ENCODE results near the gene CERS1.

Gene CERS1

DNA sequence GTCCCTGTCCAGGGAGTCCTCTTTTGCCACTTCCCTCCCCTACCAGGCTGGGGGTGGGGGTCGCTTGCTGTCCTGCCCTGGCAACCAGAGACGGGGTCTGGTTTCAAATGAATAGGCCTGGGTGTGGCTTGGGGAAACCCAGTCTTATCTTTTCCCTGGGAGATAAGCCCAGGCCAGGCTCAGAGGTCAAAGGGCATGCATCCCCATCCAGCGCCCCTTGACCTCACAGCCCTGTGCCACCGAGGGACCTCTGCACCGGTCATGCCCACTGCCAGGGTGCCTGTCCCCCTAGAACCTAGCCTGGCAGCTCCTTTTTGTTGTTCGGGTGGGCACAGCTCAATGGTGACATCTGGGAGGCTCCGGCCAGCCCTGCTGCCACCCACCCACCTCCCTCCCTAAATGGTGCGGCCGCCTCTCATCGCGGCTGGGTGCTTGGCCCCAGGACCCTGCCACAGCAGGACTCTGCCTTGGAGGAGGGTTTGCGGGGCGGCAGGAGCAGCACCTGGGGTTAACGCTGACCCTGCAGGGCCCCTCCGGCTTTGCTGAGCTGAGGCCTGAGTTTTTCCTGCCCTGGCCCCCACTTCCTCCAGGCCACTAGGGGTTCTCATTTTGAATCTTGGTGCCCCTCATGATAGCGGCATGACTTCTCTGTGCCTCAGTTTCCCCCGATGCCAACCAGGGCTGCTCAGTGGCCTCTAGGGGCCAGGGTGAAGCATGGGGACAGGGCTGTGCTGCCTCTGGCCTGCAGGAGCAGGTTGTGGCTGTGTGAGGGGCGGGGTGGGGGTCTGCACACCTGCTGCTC is 2.9 kb upstream of the CERS1 start:
- DNase-seq, result no peak

DNA sequence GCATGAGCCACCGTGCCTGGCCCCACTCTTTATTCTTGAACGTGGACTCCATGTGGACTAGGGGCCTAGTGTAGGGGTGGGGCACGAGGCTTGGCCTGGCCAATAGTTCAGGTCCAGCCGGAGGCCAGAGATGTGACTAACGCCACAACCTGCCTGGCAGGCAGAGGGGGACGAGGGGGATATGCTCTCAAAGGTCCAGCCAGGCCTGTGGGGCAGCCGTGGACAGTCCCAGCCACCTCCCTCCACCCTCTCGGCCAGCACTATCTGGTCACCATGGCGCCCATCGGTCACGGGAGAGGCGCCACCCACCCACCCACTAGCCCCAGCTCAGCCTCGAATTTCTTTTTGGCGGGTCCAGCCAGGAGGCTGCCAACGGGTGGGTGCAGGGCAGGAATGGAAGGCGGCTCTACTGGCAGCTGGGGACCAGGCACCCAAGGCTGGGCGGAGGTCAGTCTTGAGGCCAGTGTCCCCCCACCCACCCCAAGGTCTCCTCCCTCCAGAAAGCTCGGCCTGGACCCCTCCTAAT is 2.2 kb upstream of the CERS1 start:
- DNase-seq, result no peak

DNA sequence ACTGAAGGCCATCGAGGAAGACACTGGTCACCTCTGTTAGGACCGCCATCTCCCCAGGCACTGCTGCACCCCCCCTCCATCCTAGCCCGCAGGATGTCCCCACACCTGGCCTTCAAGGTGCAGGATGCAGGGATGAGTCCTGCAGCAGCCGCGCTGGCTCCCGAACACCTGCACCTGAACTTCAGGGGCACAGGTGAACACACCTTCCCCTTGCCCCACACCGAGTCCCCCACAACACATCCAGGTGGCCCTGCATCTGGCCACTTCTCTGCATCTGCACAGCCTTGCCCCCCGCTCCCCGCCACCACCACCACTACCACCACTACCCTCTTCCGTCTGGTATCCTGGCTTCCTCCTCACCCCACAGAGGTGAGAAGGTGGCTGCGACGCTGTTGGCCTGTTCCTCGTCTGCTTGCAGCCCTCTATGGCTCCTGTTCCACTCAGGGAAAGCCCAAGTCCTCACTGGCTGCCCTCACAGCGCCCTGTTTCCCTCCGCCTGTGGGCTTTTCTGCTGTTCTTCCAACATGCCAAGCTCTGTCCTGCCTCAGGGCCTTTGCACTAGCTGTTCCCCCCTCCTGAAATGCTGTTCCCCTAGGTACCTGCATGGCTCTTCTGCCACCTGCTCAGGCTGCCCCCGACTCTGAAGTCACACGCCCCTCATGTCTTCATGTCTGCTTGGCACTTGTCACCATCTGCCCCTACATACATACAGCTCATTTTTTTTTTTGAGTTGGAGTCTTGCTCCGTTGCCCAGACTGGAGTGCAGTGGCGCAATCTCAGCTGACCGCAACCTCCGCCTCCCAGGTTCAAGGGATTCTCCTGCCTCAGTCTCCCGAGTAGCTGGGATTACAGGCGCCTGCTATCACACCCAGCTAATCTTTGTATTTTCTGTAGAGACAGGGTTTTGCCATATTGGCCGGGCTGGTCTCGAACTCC is 1.4 kb upstream of the CERS1 start:
- no peak for DNase-seq

DNA sequence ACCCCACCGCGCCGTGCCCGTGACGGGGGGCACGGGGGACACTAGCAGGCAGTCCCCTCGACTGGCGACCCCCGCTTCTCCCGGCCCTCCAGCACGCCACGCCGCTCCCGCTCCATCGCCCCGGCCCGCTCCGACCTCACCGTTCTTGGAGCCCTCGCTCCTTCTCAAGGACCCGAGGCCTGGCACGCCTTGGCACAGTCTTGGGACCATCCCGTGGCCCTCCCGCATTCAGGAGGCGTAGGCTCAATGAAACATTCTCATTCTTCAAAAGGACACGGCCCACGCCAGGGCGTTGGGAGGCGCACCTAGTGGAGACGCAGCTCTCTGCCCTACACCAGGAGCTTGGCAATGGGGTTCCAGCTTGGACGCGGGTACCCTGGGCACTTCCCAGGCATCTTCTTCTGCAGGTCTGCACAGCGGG is 473 bp upstream of the CERS1 start:
- DNase-seq, result no peak

DNA sequence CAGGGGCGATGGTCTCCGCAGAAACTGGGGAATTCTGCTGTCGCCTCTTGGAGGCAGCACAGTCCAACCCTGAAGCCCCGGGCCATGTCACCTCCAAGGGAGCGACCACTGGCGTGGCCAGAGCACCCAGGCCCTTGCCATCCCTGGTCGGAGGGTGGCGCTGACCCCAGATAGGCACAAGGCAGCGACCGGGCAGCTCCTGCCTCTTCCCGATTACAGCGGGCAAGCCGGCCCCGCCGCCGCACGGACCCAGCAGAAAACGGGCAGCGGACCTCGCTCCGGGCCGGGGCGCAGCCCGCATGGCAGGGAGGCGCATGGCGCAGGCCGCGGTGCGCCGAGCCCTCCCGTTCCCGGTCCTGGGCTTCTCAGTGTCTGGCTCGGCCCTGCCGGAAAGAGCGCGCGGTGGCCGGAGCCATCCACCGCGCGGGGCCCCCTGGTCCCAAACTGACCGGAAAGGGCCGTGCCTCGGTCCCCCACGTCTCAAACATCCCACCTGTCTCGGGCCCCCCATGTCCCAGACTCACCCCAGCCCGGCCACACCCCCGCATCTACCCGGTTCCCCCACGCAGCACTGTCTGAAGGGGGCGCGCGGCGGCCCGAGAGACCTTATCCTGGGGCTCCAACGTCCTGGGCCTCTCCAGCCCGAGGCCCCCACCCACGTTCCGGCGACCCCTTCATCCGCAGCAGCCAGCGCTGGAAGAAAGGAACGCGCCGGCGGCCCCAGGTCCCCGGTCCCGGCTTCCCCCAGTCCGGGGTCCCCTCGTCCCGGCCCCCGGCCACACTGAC is 727 bp downstream of the CERS1 start:
- no peak for DNase-seq

DNA sequence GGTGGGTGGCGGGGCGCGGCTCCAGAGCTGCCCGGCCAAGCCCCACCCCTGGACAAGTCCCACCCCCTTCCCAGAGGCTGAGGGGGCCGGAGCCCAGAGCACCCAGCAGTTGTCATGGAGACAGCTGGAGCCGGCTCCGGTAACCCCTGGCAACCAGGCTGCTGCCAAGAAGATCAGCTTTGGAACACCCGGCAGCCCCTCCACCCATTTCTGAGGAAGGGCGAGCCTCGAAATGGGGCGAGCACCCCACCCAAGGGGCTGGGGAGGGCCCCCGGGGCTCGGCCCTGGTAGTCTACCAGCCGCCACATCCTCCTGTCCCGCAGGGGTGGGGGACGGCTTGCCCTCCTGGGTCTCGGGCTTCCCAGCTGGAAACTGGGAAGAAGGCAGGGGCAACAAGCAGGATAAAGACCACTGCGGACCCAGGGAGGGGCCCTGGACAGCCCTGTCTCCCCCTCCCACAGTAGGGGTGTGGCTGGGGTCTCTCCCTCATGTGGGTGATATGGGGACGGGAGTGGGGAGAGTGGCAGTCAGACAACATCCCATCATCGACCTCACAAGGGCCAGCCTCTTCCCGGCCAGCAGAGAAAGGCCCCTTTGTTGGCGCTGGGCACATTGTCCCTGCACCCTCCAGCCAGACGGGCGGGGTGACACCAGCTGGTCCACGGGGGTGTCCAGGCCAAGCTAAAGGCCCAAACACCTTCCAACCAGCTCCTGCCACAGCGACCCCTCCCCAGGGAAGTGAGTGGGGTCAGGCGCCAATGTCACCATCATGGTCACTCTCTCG is 1.5 kb downstream of the CERS1 start:
- peak; percentile 2 for DNase-seq

DNA sequence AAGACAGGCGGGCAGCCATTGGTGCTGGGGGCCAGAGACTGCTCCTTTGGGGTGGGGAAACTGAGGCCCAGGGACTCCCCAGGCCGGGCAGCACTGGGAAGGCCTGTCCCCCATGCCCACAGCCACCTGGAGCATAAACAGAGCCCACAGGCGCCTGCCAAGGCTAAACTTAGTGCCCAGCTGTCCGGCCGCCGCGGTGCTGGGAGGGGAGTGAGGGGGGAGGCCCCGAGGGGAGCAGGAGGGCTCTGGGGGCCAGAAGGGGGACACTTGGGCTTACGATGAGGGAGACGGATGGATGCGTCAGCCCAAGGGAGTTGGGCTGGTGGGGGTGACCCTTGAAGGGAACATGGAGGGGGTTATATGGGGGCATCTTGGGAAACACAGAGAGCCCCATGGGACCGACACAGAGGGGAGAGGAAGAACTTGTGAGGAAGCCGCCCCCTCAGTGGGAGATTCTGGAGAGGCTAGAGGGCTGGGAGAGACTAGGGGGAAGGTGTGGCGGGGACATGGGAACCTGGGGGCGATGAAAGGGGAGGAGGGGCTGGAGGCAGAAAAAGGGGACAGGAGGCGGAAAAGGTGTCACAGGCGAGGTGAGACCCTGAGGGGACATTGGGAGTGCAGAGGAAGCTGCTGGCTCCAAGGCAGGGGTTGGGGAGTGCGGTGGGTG is 2.2 kb downstream of the CERS1 start:
- no peak for DNase-seq

DNA sequence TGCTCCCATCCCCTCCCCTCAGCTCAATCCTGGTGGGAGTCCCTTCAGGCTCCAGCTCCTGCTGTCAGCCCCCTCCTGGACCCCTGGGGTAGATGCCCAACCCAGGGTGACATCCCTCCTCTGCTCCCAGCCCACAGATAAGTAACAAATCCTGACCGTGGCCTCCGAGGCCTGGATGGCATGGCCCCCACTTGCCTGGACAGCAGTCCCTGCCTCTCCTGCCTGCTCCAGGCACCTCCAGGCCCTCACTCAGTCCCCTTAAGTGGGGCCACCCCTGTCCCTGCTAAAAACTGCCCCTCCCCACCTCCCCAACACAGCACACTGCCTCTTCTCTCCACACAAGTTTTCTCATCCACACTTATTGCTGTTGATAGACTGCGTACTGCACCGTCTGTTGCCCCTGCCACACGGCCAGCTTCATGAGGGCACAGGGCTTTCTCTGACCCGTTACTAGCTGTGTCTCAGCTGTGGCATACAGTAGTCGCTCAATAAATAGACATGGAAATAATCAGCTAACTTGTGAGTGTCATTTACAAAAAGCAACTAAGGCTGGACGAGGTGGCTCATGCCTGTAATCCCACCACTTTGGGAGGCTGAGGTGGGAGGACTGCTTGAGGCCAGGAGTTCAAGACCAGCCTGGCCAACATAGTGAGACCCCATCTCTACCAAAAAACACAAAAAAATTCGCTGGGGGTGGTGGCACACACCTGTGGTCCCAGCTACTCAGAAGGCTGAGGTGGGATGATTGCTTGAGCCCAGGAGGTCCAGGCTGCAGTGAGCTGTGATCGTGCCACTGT is 5.8 kb downstream of the CERS1 start:
- DNase-seq, result no peak

DNA sequence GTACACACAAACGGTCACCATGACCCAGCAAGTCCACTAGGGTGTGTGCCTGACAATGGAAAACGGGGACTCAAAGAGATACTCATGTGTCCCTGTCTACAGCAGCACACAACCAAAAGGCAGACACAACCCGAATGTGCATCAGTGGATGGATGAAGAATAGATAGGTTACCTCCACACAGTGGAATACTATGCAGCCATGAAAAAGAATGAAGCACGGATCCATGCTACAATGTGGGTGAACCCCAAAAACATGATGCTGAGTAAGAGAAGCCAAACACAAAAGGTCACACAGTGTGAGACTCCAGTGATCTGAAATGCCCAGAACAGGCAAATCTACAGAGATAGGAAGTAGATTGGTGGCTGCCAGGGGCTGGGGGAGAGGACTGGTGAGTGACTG is 9.0 kb downstream of the CERS1 start:
- no peak for DNase-seq

DNA sequence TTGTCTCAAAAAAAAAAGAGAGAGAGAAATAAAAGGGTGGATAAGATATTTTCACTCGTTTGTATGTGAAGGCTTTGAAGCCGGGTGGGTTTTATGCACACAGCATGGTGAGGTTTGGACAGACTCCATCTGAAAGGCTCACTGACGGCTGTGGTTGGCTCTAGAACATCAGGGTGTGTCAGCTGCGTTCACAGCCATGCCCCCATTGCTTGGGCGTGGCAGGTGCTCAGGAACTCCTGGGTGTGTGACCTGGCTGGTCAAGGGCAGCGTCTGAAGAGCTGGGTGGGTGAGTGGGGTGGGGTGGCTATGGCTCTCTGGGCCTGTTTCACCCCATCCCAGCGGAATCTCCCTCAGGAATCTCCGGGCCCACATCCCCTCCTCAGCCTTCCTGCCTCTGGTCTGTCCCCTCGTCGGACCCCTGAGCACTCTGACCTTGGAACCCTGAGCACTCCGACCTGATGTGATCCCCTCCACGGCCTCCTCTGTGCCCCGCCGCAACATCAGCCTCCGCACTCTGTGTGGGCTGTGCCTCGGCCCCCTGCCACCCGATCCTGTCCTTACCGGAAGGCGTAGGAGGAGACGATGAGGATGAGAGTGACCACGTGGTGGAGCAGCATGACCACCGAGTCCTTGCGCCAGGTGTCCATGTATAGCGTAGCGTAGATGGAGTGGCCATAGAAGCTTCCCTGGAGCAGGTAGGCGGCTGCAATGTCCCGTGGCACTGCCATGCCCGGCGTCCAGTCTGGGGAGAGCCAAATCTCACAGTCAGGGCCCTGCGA is 12.2 kb downstream of the CERS1 start:
- no peak for DNase-seq

DNA sequence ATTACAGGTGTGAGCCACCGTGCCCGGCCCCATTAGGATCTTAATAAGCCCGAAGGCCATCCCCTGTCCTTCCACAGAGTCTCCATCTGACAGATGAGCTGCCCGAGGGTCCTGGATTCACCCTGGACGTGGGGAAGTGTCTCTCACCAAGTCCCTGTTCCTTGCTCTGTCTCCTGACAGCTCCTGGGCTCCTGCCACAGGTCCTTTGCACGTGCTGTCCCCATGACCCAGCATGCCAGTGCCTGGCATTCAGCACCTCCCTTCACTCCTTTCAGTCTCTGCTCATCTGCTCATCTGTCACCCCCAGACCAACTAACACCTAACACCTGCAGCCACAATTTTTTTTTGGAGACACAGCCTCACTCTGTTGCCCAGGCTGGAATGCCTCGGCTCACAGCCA is 14.5 kb downstream of the CERS1 start:
- no peak for DNase-seq

DNA sequence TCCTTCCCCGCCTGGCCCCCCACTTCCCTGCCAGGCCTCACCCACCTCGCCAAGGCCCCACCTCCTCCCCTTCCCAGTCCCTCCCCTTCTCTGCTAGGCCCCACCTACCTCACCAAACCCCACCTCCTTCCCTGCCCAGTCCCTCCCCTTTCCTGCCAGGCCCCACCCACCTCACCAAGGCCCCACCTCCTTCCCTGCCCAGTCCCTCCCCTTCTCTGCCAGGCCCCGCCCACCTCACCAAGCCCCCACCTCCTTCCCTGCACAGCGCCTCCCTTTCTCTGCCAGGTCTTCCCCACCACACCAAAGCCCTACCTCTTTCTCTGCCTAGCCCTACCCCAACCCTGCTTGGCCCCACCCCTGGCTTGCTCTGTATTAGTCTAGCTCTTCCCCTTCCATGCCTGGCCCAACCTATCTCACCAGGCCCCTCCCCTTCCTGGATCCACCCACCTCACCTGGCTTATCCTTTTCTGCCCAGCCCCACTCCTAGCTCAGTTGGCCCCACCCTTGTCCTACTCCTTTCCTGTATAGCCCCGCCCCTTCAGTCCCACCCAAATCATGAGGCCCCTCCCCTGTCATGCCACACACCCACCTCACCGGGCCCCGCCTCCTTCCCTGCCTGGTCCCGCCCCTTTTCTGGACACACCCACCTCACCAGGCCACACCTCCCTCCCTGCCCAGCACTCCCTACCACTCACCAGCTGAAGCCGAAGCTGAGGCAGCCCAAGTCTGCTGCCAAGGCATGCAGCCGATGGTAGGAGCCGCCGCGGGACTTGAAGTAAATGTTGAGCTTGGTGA is 16.2 kb downstream of the CERS1 start:
- DNase-seq, result peak; percentile 72

DNA sequence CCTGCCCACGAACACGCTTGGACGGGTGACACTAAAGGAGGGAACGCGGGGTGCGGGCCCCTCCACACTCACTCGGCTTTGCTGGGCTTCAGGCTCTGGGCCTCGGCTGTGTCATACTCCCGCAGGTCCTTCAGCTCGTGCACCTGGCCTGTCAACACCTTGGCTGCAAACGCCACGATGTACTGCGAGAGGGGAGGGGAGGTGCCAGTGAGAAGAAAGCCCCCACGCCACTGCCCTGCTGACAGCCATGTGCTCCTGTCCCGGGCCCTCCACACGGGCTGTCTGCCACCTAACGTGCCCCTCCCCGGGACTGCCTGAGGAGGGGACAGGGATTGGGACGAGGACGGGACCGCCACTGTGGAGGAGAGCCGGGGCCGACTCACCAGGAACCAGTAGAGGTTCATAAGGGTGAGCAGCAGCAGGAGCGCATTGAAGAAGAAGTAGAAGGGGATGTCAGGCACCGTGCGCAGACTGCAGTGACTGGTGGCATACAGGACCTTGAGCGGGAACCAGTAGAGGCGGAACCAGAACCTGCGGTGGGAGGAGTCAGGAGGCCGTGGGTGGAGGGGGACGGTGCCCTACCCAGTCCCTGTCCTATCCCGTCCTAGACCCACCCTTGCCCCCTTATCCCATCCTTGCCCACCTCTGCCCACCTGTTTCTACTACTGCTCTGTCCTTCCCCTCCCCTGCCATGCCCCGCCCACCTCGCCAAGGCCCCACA is 16.9 kb downstream of the CERS1 start:
- peak; percentile 8 for DNase-seq

DNA sequence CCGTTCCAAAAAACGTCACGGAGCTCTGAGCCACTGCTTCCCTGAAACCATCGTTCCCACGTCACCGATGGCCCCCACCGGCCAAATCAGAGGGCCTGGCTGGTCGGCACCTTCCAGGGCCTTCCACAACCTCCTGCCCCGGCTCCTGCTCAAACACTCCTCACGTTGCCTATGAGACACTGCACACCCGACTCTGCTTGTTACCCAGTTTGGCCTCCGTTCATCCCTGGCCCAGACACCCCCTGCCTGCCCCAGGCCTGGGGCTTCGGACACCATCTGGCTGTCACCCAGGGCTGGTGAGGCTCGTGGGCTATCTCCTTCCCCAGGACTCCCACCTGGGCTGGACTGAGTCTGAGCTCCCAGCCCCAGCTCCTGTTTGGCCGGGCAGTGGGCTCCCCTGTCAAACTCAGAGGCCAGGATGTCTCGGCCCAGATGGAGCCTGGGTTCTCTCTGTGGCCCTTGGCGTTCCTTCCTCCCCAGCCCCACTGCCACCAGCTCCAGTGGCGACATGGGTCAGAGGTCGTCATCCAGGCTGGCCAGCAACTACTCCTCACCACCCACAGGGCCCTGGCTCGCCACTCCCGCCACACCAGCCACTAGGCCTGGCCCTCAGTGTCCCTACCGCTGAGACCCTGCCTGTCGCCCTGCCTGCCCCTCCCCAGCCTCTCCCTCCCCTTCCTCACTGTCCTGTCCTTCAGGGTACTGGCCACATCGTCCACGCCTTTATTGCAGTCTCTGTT is 17.7 kb downstream of the CERS1 start:
- no peak for DNase-seq

DNA sequence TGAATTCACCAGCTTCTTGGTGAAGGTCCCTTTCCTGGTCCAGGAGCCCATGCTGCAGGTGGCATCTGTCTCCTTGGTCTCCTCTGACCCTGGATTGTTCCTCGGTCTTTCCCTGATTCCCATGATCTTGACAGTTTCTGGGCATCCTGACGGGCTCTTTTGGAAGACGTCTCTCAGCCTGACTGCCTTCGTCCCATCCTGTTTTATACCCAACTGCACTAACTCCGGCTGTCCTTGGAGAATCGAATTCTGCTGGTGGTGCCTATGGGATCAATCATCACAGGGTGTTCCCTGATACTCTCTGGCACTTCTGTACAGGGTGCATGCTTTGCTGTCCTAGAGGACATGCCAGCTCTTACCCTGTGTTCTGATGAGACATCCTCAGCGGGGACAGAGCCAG is 19.1 kb downstream of the CERS1 start:
- no peak for DNase-seq

DNA sequence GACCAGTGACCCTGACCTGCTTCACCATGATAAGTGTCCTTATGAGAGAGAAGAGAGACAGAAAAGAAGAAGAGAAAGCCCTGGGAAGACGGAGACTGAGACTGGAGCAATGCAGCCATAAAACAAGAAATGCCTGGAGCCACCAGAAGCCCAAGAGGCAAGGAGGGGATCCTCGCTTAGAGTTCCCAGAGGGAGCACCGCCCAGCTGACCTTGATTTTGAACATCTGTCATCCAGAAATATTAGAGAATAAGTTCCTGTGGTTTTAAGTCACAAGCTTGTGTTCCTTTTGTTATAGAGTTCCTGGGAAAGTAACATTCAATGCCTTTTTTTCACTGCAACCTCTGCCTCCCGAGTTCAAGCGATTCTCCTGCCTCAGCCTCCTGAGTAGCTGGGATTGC is 20.2 kb downstream of the CERS1 start:
- DNase-seq, result no peak

DNA sequence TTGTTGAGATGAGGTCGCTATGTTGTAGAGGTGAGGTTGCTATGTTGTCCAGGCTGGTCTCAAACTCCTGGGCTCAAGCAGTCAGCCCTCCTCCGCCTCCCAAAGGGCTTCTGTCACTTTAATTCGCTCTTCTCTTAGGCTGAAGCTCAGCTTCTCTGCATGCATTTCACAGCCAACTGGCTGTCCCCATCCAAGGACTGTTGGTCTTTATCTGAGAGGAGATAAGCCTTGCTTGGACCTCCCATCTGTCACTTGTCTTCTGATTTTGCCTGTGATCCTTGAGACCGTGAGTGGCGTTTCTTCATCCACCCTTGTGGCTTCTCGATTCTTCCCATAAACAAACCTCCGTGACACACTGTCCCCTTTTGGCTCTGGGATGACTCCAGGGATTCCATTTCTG is 24.4 kb downstream of the CERS1 start:
- no peak for DNase-seq

All from NCI-H774 (cell line).